ENCODE data around the gene PPP2R5A. TPM values are rescaled to one million over a fixed set of nuclear protein-coding genes. Genes with fewer than 3 reads are reported as not detected.
"Not testable (repeated sequence)": the region's sequence is repeated elsewhere in the genome, so short reads cannot be mapped to it uniquely, and the experiment has no call there.

PPP2R5A gene
- total and polyA plus RNA-seq, 8 donors: 61.1 to 127 (median 108) TPM

DNA sequence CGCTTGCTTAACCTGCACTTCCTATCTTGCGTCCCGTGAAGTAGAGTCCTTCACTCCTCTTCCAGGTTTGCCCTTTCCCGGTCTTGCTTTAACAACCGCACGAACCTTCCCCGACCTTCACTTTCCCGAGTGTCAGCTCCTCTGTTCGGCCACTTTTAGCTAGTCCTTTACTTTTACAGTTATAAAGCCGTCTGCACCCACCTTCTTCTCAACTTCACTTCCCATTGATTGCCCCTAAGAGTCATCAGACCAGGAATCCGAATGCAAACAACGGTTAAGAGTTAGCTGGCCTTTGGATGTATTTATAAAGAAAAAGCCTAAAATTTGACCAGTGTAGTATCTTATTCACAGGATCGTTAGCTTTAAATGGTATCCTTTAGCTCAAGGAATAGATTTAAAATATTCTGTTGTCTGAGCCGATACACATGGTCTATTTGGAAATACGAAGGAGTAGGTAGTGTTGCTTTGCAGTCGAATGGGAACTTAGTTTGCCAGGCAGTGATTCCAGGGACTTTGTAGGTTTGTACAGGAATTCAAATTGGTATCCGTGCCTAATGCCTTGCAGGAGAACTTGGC, 1.4 kb downstream of the PPP2R5A start:
- Histone ChIP-seq H3K27ac (peak overlapping the region; percentile 98 to 100), H3K4me3 (peak overlapping the region; percentile 86 to 90), H3K27me3 (no peaks in the 10 kb centered on the region), H3K4me1 (peaks cover 24 to 52% of the 10 kb centered on the region in 2 donors), H3K36me3 (no peaks in the 10 kb centered on the region), H3K9me3 (no peaks in the 10 kb centered on the region)
- intact Hi-C loops (cut with DNase I): no loop called here
- DNase-seq (no peak), ATAC-seq (peak; percentile 0)
- TF ChIP-seq, protein P1, sequence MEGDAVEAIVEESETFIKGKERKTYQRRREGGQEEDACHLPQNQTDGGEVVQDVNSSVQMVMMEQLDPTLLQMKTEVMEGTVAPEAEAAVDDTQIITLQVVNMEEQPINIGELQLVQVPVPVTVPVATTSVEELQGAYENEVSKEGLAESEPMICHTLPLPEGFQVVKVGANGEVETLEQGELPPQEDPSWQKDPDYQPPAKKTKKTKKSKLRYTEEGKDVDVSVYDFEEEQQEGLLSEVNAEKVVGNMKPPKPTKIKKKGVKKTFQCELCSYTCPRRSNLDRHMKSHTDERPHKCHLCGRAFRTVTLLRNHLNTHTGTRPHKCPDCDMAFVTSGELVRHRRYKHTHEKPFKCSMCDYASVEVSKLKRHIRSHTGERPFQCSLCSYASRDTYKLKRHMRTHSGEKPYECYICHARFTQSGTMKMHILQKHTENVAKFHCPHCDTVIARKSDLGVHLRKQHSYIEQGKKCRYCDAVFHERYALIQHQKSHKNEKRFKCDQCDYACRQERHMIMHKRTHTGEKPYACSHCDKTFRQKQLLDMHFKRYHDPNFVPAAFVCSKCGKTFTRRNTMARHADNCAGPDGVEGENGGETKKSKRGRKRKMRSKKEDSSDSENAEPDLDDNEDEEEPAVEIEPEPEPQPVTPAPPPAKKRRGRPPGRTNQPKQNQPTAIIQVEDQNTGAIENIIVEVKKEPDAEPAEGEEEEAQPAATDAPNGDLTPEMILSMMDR (IDR thresholded peaks at IDR 0.05): no peak

DNA sequence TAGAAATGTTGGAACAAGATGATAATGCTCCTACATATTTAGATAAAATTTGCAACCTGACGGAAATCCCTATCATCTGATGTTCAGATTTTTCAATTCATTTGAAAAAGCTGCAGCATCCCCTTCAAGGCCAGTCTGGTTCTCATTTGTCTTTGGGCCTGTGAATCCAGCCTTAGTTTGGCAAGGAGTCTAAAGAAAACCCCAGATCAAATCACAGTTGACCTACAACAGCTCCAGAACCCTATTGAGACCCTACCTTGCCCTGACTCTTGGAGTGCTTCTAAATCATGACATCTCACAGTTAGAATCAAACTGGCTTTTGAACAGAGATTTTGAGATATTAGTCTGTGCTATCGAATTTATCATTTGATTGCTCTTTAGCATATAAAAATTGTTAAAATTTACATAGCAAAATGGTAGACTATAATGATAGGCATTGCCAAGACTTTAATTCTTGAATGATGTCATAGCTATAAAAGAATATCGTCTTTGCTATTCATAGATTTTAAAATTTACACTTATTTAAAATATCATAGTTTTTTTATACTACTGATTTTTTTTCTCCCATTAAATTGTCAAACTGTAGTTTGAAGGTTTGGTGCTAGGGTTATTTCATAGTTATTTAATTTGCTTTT, 2.2 kb downstream of the PPP2R5A start:
- H3K9me3 ChIP-seq: no peaks in the 10 kb centered on the region
- peak overlapping the region; percentile 86 to 90 for H3K4me3 ChIP-seq
- TF ChIP-seq, protein P1 (IDR thresholded peaks at IDR 0.05): no peak
- peaks cover 24 to 60% of the 10 kb centered on the region in 2 donors for H3K4me1 ChIP-seq
- no peak for DNase-seq
- ATAC-seq: no peak
- H3K27me3 ChIP-seq: no peaks in the 10 kb centered on the region
- intact Hi-C loops (cut with DNase I): no loop called here
- peak overlapping the region; percentile 98 to 100 for H3K27ac ChIP-seq
- H3K36me3 ChIP-seq: no peaks in the 10 kb centered on the region

DNA sequence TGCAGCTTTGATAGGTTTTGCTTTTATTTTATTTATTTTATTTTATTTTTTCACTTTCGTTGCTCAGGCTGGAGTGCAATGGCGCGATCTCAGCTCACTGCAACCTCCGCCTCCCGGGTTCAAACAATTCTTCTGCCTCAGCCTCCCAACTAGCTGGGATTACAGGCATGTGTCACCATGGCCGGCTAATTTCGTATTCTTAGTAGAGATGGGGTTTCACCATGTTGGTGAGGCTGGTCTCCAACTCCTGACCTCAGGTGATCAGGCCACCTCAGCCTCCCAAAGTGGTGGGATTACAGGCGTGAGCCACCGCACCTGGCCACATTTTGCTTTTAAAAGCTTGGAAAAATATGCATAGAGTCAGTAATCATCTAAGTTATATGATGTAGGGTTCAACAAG, 2.8 kb downstream of the PPP2R5A start:
- peak overlapping the region; percentile 98 to 100 for H3K27ac ChIP-seq
- H3K36me3 ChIP-seq; intact Hi-C loops (cut with DNase I); H3K27me3 ChIP-seq; H3K9me3 ChIP-seq; ATAC-seq; DNase-seq: not testable (repeated sequence)
- peak overlapping the region; percentile 86 to 90 for H3K4me3 ChIP-seq
- peaks cover 24 to 66% of the 10 kb centered on the region in 2 donors for H3K4me1 ChIP-seq

DNA sequence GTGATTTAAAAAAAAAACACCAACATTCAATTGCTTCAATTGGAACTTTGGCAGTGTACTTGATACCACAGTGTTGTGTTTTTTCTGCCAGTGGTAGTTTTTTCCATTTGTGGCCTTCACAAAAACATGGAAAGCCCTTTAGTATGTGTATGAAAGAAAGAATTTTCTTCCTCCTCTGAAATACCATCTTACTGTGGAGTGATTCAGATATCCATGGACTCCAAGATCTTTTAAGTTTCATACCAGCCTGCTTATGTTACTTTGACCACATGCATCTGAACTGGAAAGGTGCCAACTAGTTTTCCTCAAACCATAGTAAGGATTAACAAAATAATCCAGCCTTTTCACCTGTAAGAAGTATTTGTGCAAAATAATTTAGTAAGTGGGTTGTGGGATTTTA, 3.4 kb downstream of the PPP2R5A start:
- H3K27ac ChIP-seq: peak overlapping the region; percentile 98 to 100
- DNase-seq: no peak
- peaks cover 24 to 72% of the 10 kb centered on the region in 2 donors for H3K4me1 ChIP-seq
- H3K27me3 ChIP-seq: no peaks in the 10 kb centered on the region
- H3K9me3 ChIP-seq: no peaks in the 10 kb centered on the region
- H3K36me3 ChIP-seq: no peaks in the 10 kb centered on the region
- no peak for ATAC-seq
- peak overlapping the region; percentile 86 to 90 for H3K4me3 ChIP-seq
- TF ChIP-seq, protein P1 (IDR thresholded peaks at IDR 0.05): no peak
- intact Hi-C loops (cut with DNase I): no loop called here

DNA sequence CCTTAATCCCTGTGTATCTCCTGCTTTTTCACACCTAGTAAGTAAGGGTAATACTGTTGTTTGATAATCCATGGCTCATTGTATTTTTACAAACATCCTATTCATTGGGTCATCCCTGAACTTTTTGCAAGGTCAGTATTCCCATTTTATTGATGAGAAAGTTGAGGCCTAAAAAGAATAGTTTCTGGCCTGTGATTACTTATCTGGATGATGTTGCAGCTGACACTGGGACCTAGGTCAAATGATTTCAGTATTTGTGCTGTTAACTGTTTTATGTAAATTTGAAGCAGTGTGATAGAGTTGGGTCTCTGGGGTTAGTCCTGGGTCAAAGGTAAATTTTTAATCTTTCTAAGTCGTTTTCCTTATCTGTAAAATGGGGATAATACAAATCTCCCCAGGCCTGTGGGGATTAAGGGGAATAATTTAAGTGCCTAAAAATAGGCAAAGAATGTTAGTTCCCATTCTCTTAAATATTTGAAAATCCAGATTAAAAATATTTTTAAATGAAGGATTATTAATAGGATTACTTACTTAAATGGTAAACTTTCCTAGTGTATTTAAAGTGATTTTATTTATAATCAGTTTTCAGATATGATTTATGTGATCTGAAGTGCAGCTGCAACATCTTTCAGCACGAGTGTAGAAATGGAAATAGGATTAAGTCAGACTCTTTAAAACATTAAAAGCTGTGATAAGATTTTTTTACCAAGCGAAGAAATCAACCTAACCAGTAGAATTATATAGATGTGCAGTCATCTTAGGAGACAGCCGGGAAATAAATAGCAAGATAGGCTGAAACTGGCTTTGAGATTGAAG, 4.3 kb downstream of the PPP2R5A start:
- no peak for DNase-seq
- ATAC-seq: no peak
- H3K4me1 ChIP-seq: peaks cover 24 to 78% of the 10 kb centered on the region in 2 donors
- H3K27me3 ChIP-seq: no peaks in the 10 kb centered on the region
- no peaks in the 10 kb centered on the region for H3K9me3 ChIP-seq
- no peaks in the 10 kb centered on the region for H3K36me3 ChIP-seq
- H3K4me3 ChIP-seq: peak overlapping the region in 1 of 2 donors; percentile 90
- peak overlapping the region; percentile 37 to 100 for H3K27ac ChIP-seq
- intact Hi-C loops (cut with DNase I): loop anchor here in 1 of 2 donors (5.0 kb wide), 1 partner anchor 217 kb away; no protein-coding TSS in a partner anchor
- TF ChIP-seq, protein P1 (IDR thresholded peaks at IDR 0.05): no peak
